CD14-positive monocyte (primary cell): ENCODE data around the gene NXPH1. TPM values are rescaled to one million over a fixed set of nuclear protein-coding genes. Genes with fewer than 3 reads are reported as not detected.

ENCODE experiments used
- DNase-seq, 3 donors: peaks; one replicate each; pipeline ENCODE4 v3.0.0-alpha.2; 2011 to 2022
- H2AFZ ChIP-seq: 2 replicates; pipeline ENCODE4 v1.6.0; 2012; ENCODE audit warnings: mild to moderate bottlenecking, low read depth, low read length, inconsistent platforms; ENCODE audit not compliant: insufficient read depth, poor library complexity, severe bottlenecking
- H3K27ac ChIP-seq, 2 donors: 1 replicate in 1 of 2; 2 replicates in 1 of 2; pipeline ENCODE4 v1.5.1; 2012 to 2013; ENCODE audit warnings: low read length in 2 of 2, control low read depth in 1 of 2, inconsistent platforms in 1 of 2, low read depth in 1 of 2, mild to moderate bottlenecking in 1 of 2
- H3K27me3 ChIP-seq, 2 donors: one replicate each; pipeline versions ENCODE4 v1.6.0 to v1.6.1; 2011 to 2013; ENCODE audit warnings: low read length in 2 of 2; ENCODE audit not compliant: control insufficient read depth in 2 of 2, insufficient read depth in 2 of 2
- H3K36me3 ChIP-seq, 2 donors: replicated peaks in 1 of 2; 1 replicate in 1 of 2; 2 replicates in 1 of 2; pipeline versions ENCODE4 v1.5.1 to v1.6.1; 2012 to 2013; ENCODE audit warnings: low read length in 2 of 2, control low read depth in 1 of 2, inconsistent platforms in 1 of 2, mild to moderate bottlenecking in 1 of 2; ENCODE audit not compliant: insufficient read depth in 2 of 2, control insufficient read depth in 1 of 2
- H3K4me1 ChIP-seq, 2 donors: 1 replicate in 1 of 2; 2 replicates in 1 of 2; pipeline versions ENCODE4 v1.5.1 to v1.6.1; 2012 to 2013; ENCODE audit warnings: low read length in 2 of 2, control low read depth in 1 of 2, inconsistent platforms in 1 of 2, mild to moderate bottlenecking in 1 of 2, moderate library complexity in 1 of 2; ENCODE audit not compliant: insufficient read depth in 2 of 2, control insufficient read depth in 1 of 2
- H3K4me2 ChIP-seq: replicated peaks from 2 replicates; pipeline ENCODE3; 2012; ENCODE audit warnings: low read length, moderate library complexity, mild to moderate bottlenecking; ENCODE audit not compliant: poor library complexity, severe bottlenecking; ENCODE audit errors: extremely low read depth
- H3K4me3 ChIP-seq, 3 experiments: fragments of 200-600 bp in 1 of 3; sonication (generic) in 1 of 3; replicated peaks in 1 of 3; 1 replicate in 2 of 3; 2 replicates in 1 of 3; pipeline ENCODE4 v1.5.1; 2011 to 2013; ENCODE audit warnings: low read length in 3 of 3, mild to moderate bottlenecking in 3 of 3, control low read depth in 2 of 3, low read depth in 2 of 3, inconsistent platforms in 1 of 3, moderate library complexity in 1 of 3
- H3K79me2 ChIP-seq: 2 replicates; pipeline ENCODE4 v1.6.0; 2012; ENCODE audit warnings: mild to moderate bottlenecking, control low read depth, inconsistent platforms, low read length, moderate library complexity; ENCODE audit not compliant: insufficient read depth
- H3K9ac ChIP-seq: 2 replicates; pipeline ENCODE4 v1.6.0; 2017; ENCODE audit warnings: low read length, mild to moderate bottlenecking; ENCODE audit not compliant: insufficient read depth, poor library complexity, severe bottlenecking
- H3K9me3 ChIP-seq, 2 donors: replicated peaks in 1 of 2; 1 replicate in 1 of 2; 2 replicates in 1 of 2; pipeline versions ENCODE4 v1.5.1 to v1.6.1; 2012 to 2013; ENCODE audit warnings: low read length in 2 of 2, control low read depth in 1 of 2; ENCODE audit not compliant: control insufficient read depth in 1 of 2, insufficient read depth in 1 of 2
- H4K20me1 ChIP-seq: 2 replicates; pipeline ENCODE4 v1.6.0; 2012; ENCODE audit warnings: mild to moderate bottlenecking, low read length, control low read depth, moderate library complexity; ENCODE audit not compliant: insufficient read depth
- H3K27ac Mint-ChIP-seq, 7 donors: one replicate each; pipeline ENCODE4 v1.8.0; 2020; ENCODE audit warnings: mild to moderate bottlenecking in 7 of 7, mixed read lengths in 7 of 7, moderate library complexity in 6 of 7, inconsistent platforms in 2 of 7
- H3K27me3 Mint-ChIP-seq, 3 donors: one replicate each; pipeline ENCODE4 v1.8.0; 2021 to 2022; ENCODE audit warnings: low read depth in 3 of 3, mild to moderate bottlenecking in 3 of 3, mixed read lengths in 3 of 3, moderate library complexity in 3 of 3, inconsistent platforms in 1 of 3
- H3K36me3 Mint-ChIP-seq, 2 donors: one replicate each; pipeline ENCODE4 v1.8.0; 2020; ENCODE audit warnings: mixed read lengths in 2 of 2, inconsistent platforms in 1 of 2, mild to moderate bottlenecking in 1 of 2
- H3K4me1 Mint-ChIP-seq: one replicate; pipeline ENCODE4 v1.8.0; 2020; ENCODE audit warnings: mild to moderate bottlenecking, mixed read lengths
- H3K4me3 Mint-ChIP-seq, 2 donors: one replicate each; pipeline ENCODE4 v1.8.0; 2020; ENCODE audit warnings: mild to moderate bottlenecking in 2 of 2, mixed read lengths in 2 of 2, moderate library complexity in 1 of 2
- H3K9me3 Mint-ChIP-seq, 7 donors: one replicate each; pipeline ENCODE4 v1.8.0; 2020 to 2022; ENCODE audit warnings: mixed read lengths in 7 of 7, mild to moderate bottlenecking in 6 of 7, moderate library complexity in 6 of 7, inconsistent platforms in 2 of 7
- CTCF ChIP-seq: fragments of 200-600 bp; IDR thresholded peaks from one replicate; pipeline ENCODE4 v1.8.0; 2022; ENCODE audit warnings: antibody characterized with exemption, mild to moderate bottlenecking
- WGBS: methylation state at CpG from one replicate; pipeline ENCODE4 v1.1.5; 2013; ENCODE audit warnings: missing lambda C conversion rate; ENCODE audit not compliant: insufficient coverage; 5-methylcytosine and 5-hydroxymethylcytosine counted together
- intact Hi-C, 2 donors: fragments of 100-400 bp; cut with micrococcal nuclease; formaldehyde crosslinking; loops; one replicate each; pipeline versions ENCODE4 v1.15.0 to v1.15.1; 2023
- polyA plus RNA-seq, 3 donors: library from polyadenylated mRNA; depleted of rRNA in 1 of 3; unstranded in 2 of 3; stranded (reverse) in 1 of 3; fragments of 300-500 nt in 2 of 3; fragments of >200 nt in 1 of 3; fragmentation: Illumina TruSeq in 2 of 3; gene quantifications; 1 replicate in 2 of 3; 2 replicates in 1 of 3; pipeline ENCODE4 v1.2.3, GENCODE V29; 2012 to 2021

The NXPH1 gene
- polyA plus RNA-seq, 3 donors = not detected

DNA sequence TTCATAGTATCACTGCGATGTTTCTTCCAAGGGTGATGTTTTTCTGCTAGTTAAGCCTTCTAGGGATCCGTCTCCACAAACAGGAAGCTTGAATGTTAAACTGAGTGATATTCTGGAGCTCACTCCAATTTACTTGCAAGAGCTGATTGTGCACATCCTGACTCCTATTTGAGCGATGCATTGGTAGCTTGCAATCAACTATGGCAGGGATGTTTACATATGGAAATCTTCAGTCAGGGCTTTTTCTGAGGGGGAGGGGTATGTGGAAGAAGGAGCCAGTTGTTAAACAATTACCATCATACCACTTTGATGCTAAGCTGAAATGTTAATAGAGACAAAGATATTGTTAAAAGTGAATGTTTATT is 43.2 kb upstream of the NXPH1 start:
- no peak for TF ChIP-seq CTCF
- no peaks in the 10 kb centered on the region for H4K20me1 ChIP-seq
- H3K27me3 ChIP-seq = no peaks in the 10 kb centered on the region
- Mint-ChIP-seq H3K36me3 (no peaks in the 10 kb centered on the region), H3K9me3 (peaks cover 0 to 3% (median 0%) of the 10 kb centered on the region in 7 donors), H3K27ac (no peak overlapping the region), H3K4me1 (no peaks in the 10 kb centered on the region), H3K27me3 (peaks cover 0 to 1% (median 0%) of the 10 kb centered on the region in 3 donors), H3K4me3 (no peak overlapping the region)
- H3K79me2 ChIP-seq = no peaks in the 10 kb centered on the region
- no peak overlapping the region for H3K4me3 ChIP-seq
- no peak overlapping the region for H3K27ac ChIP-seq
- no peaks in the 10 kb centered on the region for H3K9me3 ChIP-seq
- H3K4me2 ChIP-seq = no peak overlapping the region
- no peaks in the 10 kb centered on the region for H3K4me1 ChIP-seq
- no peaks in the 10 kb centered on the region for H3K36me3 ChIP-seq
- H2AFZ ChIP-seq = no peak overlapping the region
- no CpG with 5 or more reads among the region's 3 CpGs for WGBS
- intact Hi-C loops = no loop called here
- no peak for DNase-seq
- H3K9ac ChIP-seq = no peak overlapping the region

- H3K4me1 Mint-ChIP-seq = no peaks in the 10 kb centered on the region
- no peak overlapping the region for H3K27ac Mint-ChIP-seq
- H3K79me2 ChIP-seq = no peaks in the 10 kb centered on the region
- no peaks in the 10 kb centered on the region for H3K27me3 ChIP-seq
- H3K36me3 Mint-ChIP-seq = no peaks in the 10 kb centered on the region
- H3K9me3 ChIP-seq = no peaks in the 10 kb centered on the region
- TF ChIP-seq CTCF = no peak
- no peak overlapping the region for H3K4me3 Mint-ChIP-seq
- no peak for DNase-seq
- no peaks in the 10 kb centered on the region for H4K20me1 ChIP-seq
- H3K4me1 ChIP-seq = no peaks in the 10 kb centered on the region
- no peak overlapping the region for H3K9ac ChIP-seq
- H3K27me3 Mint-ChIP-seq = no peaks in the 10 kb centered on the region
- H3K4me3 ChIP-seq = no peak overlapping the region
- H3K36me3 ChIP-seq = no peaks in the 10 kb centered on the region
- no peak overlapping the region for H3K27ac ChIP-seq
- WGBS = no CpG with 5 or more reads among the region's 6 CpGs
- H3K9me3 Mint-ChIP-seq = peaks cover 0 to 3% (median 0%) of the 10 kb centered on the region in 7 donors
- intact Hi-C loops = no loop called here
- no peak overlapping the region for H3K4me2 ChIP-seq
- H2AFZ ChIP-seq = no peak overlapping the region
These were observed 41.9 kb upstream of the NXPH1 start for GRCh38 chr7:8391353-8392062.
